Effector memory CD8-positive, alpha-beta T cell (primary cell): ENCODE measurements around the gene RENBP.

Experiments
- ATAC-seq: fragments of 150-1000 bp; cut with Tn5 transposase; replicated peaks from 2 replicates; pipeline ENCODE4 v1.10.0; 2021; ENCODE audit warnings: mild to moderate bottlenecking, moderate library complexity
- DNase-seq, 3 experiments: peaks; one replicate each; pipeline ENCODE4 v3.0.0; 2021
- H3K27ac Mint-ChIP-seq, 2 donors: one replicate each; pipeline ENCODE4 v1.8.0; 2022; ENCODE audit warnings: mild to moderate bottlenecking in 2 of 2, mixed read lengths in 2 of 2, moderate library complexity in 2 of 2
- H3K27me3 Mint-ChIP-seq, 2 donors: one replicate each; pipeline ENCODE4 v1.8.0; 2022; ENCODE audit warnings: mixed read lengths in 2 of 2
- H3K36me3 Mint-ChIP-seq: one replicate; pipeline ENCODE4 v1.8.0; 2022; ENCODE audit warnings: mild to moderate bottlenecking, moderate library complexity, mixed read lengths; ENCODE audit not compliant: insufficient read depth
- H3K4me1 Mint-ChIP-seq, 2 donors: one replicate each; pipeline ENCODE4 v1.8.0; 2022; ENCODE audit warnings: low read depth in 2 of 2, mixed read lengths in 2 of 2
- H3K4me3 Mint-ChIP-seq, 2 donors: one replicate each; pipeline ENCODE4 v1.8.0; 2022; ENCODE audit warnings: mild to moderate bottlenecking in 2 of 2, mixed read lengths in 2 of 2, moderate library complexity in 2 of 2
- H3K9me3 Mint-ChIP-seq, 2 donors: one replicate each; pipeline ENCODE4 v1.8.0; 2022; ENCODE audit warnings: mixed read lengths in 2 of 2

Gene RENBP

DNA sequence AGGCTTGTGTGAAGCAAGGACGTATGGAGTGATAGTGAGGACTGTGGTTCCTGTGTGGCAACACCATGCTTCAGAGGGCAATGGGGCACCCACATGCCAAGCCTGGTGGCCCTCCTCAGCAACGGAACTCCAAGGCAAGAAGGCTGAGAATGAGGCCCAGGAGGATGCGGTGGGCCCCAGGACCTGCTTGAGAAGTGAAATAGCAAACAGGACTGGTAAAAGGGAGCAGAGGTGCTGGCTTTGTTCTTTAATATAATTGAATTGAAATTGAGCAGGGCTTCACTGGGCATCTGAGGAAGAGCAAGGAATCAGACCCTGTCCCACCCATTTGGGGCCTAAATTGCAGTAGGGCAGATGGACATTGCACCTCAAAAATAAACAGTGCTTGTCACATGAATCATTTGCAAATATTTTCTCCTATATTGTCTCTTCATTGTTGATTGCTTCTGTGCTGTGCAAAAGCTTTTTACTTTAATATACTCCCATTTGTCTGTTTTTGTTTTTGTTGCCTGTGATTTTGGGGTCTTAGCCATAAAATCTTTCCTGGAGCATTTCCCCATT lies 30.4 kb upstream of the RENBP start:
- Mint-ChIP-seq H3K27ac (peak overlapping the region; percentile 80 to 90), H3K4me3 (peak overlapping the region in 1 of 2 donors; percentile 80), H3K4me1 (peaks cover 7% of the 10 kb centered on the region in 2 donors), H3K9me3 (no peaks in the 10 kb centered on the region), H3K36me3 (peaks cover 20% of the 10 kb centered on the region), H3K27me3 (no peaks in the 10 kb centered on the region)
- no peak for DNase-seq
- ATAC-seq = no peak

DNA sequence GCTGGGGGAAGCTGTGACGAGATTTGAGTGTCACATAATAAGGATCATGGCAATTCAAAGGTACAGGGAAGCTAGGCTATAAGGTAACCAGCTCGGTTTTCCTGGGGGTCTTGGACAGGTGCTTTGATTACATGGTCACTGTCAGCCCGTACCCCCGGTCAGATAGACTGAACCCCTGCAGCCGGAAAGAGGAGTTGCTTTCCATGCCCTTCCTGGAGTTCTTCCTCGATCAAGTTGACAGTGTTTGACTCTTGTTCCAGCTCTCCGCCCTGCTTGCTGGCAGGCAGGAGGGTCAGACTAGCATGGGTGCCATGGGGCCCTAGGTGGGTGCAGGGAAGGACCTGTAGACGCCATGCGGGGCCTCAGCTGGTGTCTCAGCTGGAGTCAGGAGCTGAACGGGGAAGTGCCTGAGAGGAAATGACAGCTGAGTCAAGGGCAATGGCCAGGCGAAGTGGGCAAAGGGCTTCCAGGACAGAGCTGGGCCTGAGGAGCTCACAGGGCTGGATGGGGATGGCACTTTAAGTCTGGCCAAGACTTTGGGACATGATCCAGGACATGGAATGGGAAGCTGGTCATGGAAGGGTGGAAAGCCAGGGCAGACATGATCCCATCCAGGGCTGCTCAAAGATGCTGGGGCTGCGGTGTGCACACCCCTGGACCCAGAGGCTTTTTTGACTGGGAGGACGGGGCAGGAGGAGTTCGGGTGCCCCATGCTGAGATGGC lies 29.7 kb upstream of the RENBP start:
- DNase-seq (no peak), ATAC-seq (no peak)
- H3K27me3 Mint-ChIP-seq = no peaks in the 10 kb centered on the region
- H3K4me1 Mint-ChIP-seq = peaks cover 11% of the 10 kb centered on the region in 2 donors
- peaks cover 25% of the 10 kb centered on the region for H3K36me3 Mint-ChIP-seq
- H3K4me3 Mint-ChIP-seq = peak overlapping the region; percentile 80 to 82
- H3K27ac Mint-ChIP-seq = peak overlapping the region; percentile 80 to 90
- no peaks in the 10 kb centered on the region for H3K9me3 Mint-ChIP-seq

GRCh38 chrX:153973127-153974002 lies 28.9 kb upstream of the RENBP start:
- ATAC-seq = no peak

GRCh38 chrX:153972368-153973126 lies 28.1 kb upstream of the RENBP start, which contains the start of gene TMEM187:
Gene TMEM187 (plus strand): TSS chrX:153972754. CDS start chrX:153982063, 9,309 bp downstream.
- ATAC-seq = peak; percentile 52
- peak; percentile 79 to 84 (median 81) for DNase-seq
- Mint-ChIP-seq H3K4me1 (peaks cover 19 to 21% of the 10 kb centered on the region in 2 donors), H3K36me3 (peaks cover 28% of the 10 kb centered on the region), H3K27ac (peak within 1 kb of the TSS; percentile 96 to 99), H3K4me3 (peak within 1 kb of the TSS; percentile 94 to 96), H3K9me3 (no peaks in the 10 kb centered on the region), H3K27me3 (no peaks in the 10 kb centered on the region)

More at GRCh38 chrX:153973127-153974002, 28.9 kb upstream of the RENBP start:
- no peaks in the 10 kb centered on the region for H3K9me3 Mint-ChIP-seq
- no peak for DNase-seq
- H3K27me3 Mint-ChIP-seq = no peaks in the 10 kb centered on the region
- H3K36me3 Mint-ChIP-seq = peaks cover 25% of the 10 kb centered on the region
- H3K27ac Mint-ChIP-seq = peak overlapping the region; percentile 88 to 99
- H3K4me1 Mint-ChIP-seq = peaks cover 12 to 13% of the 10 kb centered on the region in 2 donors
- peak overlapping the region; percentile 80 to 82 for H3K4me3 Mint-ChIP-seq

GRCh38 chrX:153971450-153972367 lies 27.3 kb upstream of the RENBP start, which contains the start of gene HCFC1:
Gene HCFC1 (minus strand): TSS chrX:153971818. CDS start chrX:153970840, 978 bp downstream.
- DNase-seq = peak; percentile 83 to 86 (median 84)
- peaks cover 27 to 29% of the 10 kb centered on the region in 2 donors for H3K4me1 Mint-ChIP-seq

DNA sequence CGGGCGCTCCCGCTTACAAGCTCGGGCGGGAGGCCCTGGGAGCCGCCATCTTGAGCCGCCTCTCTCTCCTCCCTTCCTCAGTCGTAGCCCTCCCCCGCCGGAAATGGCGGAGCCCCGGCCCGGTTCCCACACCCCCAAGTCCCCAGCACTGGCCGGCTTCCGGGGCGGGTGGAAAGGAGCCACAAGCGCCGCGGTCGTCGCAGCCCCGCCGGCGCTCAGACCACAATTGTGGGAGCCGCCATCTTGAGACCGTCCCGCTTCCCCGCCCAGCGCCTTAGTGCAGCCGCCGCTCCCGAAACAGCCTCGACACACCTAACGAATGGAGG lies 26.6 kb upstream of the RENBP start:
- DNase-seq (peak; percentile 77 to 81 (median 80)), ATAC-seq (peak; percentile 46)
- H3K9me3 Mint-ChIP-seq = no peaks in the 10 kb centered on the region
- H3K27me3 Mint-ChIP-seq = no peaks in the 10 kb centered on the region
- peak overlapping the region; percentile 96 to 99 for H3K27ac Mint-ChIP-seq
- H3K36me3 Mint-ChIP-seq = peaks cover 35% of the 10 kb centered on the region
- H3K4me3 Mint-ChIP-seq = peak overlapping the region; percentile 94 to 96
- peaks cover 27 to 33% of the 10 kb centered on the region in 2 donors for H3K4me1 Mint-ChIP-seq

More at GRCh38 chrX:153971450-153972367, 27.3 kb upstream of the RENBP start, which contains the start of gene HCFC1:
- peak within 1 kb of the TSS; percentile 94 to 96 for H3K4me3 Mint-ChIP-seq
- peaks cover 32% of the 10 kb centered on the region for H3K36me3 Mint-ChIP-seq
- peak within 1 kb of the TSS; percentile 96 to 99 for H3K27ac Mint-ChIP-seq
- ATAC-seq = peak; percentile 43
- no peaks in the 10 kb centered on the region for H3K27me3 Mint-ChIP-seq
- H3K9me3 Mint-ChIP-seq = no peaks in the 10 kb centered on the region

- H3K4me1 Mint-ChIP-seq = peaks cover 27 to 36% of the 10 kb centered on the region in 2 donors
- H3K36me3 Mint-ChIP-seq = peaks cover 36% of the 10 kb centered on the region
- DNase-seq (no peak), ATAC-seq (peak; percentile 12)
- peak overlapping the region; percentile 96 to 99 for H3K27ac Mint-ChIP-seq
- H3K4me3 Mint-ChIP-seq = peak overlapping the region; percentile 94 to 96
- H3K9me3 Mint-ChIP-seq = no peaks in the 10 kb centered on the region
- H3K27me3 Mint-ChIP-seq = no peaks in the 10 kb centered on the region
Measured at GRCh38 chrX:153970357-153971123, 26.1 kb upstream of the RENBP start.

DNA sequence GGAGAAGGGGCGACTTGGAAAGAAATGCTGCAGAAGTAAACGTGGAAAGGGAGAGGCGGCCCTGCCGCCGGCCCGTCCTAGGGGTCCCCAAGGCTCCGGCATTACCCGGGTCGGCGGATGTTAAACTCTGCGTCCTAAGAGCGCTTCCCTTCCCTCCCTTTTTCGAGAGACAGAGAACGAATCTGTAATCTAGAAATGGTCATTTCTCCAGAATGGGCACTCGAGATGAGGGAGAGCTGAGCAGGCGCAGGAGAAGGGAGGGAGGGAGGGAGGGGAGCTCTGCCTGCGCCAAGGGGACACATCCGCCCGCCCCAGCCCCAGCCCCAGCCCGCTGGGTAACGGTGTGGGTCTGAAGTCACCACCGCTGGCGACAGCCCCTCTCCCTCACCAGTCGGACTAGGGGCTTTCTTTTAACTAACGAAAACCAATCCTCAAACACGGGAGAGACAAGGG lies 25.5 kb upstream of the RENBP start:
- Mint-ChIP-seq H3K9me3 (no peaks in the 10 kb centered on the region), H3K4me3 (peak overlapping the region; percentile 94 to 96), H3K27me3 (no peaks in the 10 kb centered on the region), H3K27ac (peak overlapping the region; percentile 88 to 99), H3K36me3 (peaks cover 36% of the 10 kb centered on the region), H3K4me1 (peaks cover 27 to 41% of the 10 kb centered on the region in 2 donors)
- ATAC-seq (no peak), DNase-seq (no peak)

DNA sequence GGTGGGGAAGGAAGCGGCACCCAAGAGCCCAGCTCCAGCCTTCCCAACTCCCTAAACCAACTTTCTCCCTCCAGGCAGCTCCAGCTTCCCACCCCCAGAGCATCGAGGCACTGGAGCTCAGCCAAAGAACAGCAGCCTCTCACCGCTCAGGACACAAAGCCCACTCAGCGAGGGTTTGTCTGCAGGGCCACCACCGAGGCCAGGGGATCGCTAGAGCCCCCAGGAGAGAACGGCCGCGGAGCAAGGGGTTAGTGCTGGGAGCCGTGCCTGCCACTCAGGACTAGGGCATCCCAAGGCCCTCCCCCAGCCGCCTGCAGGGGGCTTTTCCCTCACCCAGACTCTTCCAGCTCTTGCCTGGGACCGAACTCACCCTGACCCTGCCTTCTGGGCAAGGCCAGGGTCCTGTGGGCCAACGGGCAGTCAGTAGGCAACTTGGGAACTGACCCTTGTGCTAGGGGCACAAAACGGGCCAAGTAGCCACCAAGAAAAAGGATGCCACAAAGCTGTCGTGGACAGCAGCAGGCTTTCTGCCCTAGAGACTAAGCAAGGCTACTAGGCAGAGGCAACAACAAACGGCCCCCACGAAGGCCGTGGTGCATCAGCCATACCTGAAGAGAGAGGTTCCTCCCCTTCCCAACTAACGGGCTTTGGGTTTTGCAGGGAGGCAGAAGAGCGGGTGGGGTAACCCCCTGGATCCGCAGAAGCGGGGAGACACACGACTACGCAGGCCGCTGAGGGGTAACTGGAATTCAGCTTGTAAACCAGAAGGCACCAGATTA lies 24.9 kb upstream of the RENBP start:
- DNase-seq = no peak
- Mint-ChIP-seq H3K27ac (peak overlapping the region; percentile 88 to 99), H3K9me3 (no peaks in the 10 kb centered on the region), H3K4me3 (peak overlapping the region; percentile 94 to 96), H3K4me1 (peaks cover 24 to 39% of the 10 kb centered on the region in 2 donors), H3K27me3 (no peaks in the 10 kb centered on the region), H3K36me3 (peaks cover 34% of the 10 kb centered on the region)
- ATAC-seq = no peak

DNA sequence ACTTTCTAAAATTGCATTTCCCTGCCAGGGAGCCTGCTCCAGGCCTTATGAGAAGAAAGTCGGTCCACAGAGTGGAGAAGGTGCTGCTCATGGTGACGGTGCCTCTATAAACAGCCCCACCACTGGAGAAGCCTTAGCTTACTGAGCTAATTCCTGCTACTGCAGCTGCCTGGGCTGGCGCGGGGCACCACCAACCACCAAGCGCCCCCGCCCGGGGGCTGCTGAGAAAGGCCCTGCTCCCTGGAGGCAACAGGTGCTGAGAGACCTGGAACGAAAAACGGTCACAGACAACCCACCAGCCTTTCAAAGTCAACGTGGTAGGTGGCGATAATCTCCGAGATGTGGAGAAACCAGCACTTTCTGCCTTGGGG lies 24.3 kb upstream of the RENBP start:
- Mint-ChIP-seq H3K27me3 (no peaks in the 10 kb centered on the region), H3K4me3 (peak overlapping the region; percentile 94 to 96), H3K9me3 (no peaks in the 10 kb centered on the region), H3K27ac (peak overlapping the region; percentile 88 to 99), H3K4me1 (peaks cover 20 to 36% of the 10 kb centered on the region in 2 donors), H3K36me3 (peaks cover 32% of the 10 kb centered on the region)
- no peak for ATAC-seq
- DNase-seq = peak in 1 of 3 experiments; percentile 18

DNA sequence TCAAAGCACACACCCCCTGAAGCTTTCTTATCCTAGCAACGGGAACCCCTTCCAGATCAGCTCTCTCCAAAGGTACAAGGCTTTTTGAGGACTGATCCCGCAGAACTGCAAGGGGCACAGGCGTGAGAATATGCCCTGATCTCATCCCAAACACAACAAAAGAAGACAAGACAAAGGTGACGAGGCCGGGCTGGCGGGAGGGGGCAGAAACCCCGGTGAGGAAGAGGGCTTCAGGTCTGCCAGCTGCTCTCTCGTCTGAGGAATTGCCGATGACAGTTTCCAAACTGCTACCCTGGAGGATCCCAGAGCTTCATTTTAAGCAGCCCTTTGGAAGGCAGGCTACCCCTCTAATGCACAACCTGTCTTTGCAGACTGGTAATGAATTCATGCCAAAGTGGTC lies 23.8 kb upstream of the RENBP start:
- Mint-ChIP-seq H3K4me3 (peak overlapping the region; percentile 94 to 96), H3K9me3 (no peaks in the 10 kb centered on the region), H3K4me1 (peaks cover 20 to 36% of the 10 kb centered on the region in 2 donors), H3K27me3 (no peaks in the 10 kb centered on the region), H3K27ac (peak overlapping the region; percentile 88 to 99), H3K36me3 (peaks cover 32% of the 10 kb centered on the region)
- ATAC-seq = no peak
- DNase-seq = no peak
